NCI-H82 treated with DMSO at 0.1 percent for 48 hours (cell line): Measurements from ENCODE around the gene FBXO45.
"Not testable (repeated sequence)": the region's sequence is repeated elsewhere in the genome, so short reads cannot be mapped to it uniquely, and the experiment has no call there.

Source experiments
- DNase-seq: peaks from one replicate; lab custom pipeline; 2025; ENCODE audit not compliant: unreplicated experiment; lab: John Stamatoyannopoulos, UW

FBXO45 gene

GRCh38 chr3:196615234-196615633 lies 46.8 kb downstream of the FBXO45 start:
- not testable (repeated sequence) for DNase-seq

GRCh38 chr3:196617256-196617655 lies 48.8 kb downstream of the FBXO45 start:
- DNase-seq = peak; percentile 81

GRCh38 chr3:196619223-196619622 lies 50.8 kb downstream of the FBXO45 start:
- DNase-seq = peak; percentile 32

- DNase-seq = not testable (repeated sequence)
These were observed 51.2 kb downstream of the FBXO45 start for GRCh38 chr3:196619627-196620026.

GRCh38 chr3:196620161-196620604 lies 51.7 kb downstream of the FBXO45 start:
- peak; percentile 58 for DNase-seq

GRCh38 chr3:196620684-196621083 lies 52.2 kb downstream of the FBXO45 start:
- no peak for DNase-seq

GRCh38 chr3:196621611-196622010 lies 53.2 kb downstream of the FBXO45 start:
- DNase-seq = no peak

- no peak for DNase-seq
These were observed 55.8 kb downstream of the FBXO45 start for GRCh38 chr3:196624067-196624790.

- DNase-seq = no peak
These were observed 56.4 kb downstream of the FBXO45 start for GRCh38 chr3:196624907-196625306.

- DNase-seq = no peak
These were observed 56.9 kb downstream of the FBXO45 start for GRCh38 chr3:196625331-196625730.

- DNase-seq = no peak
These were observed 59.4 kb downstream of the FBXO45 start for GRCh38 chr3:196627918-196628231.

GRCh38 chr3:196629228-196629627 lies 60.8 kb downstream of the FBXO45 start:
- no peak for DNase-seq

- no peak for DNase-seq
These were observed 63.2 kb downstream of the FBXO45 start for GRCh38 chr3:196631682-196632045.

- DNase-seq = peak; percentile 79
These were observed 63.7 kb downstream of the FBXO45 start for GRCh38 chr3:196632046-196632751.

- no peak for DNase-seq
These were observed 65.2 kb downstream of the FBXO45 start for GRCh38 chr3:196633555-196634151.

GRCh38 chr3:196634224-196634623 lies 65.8 kb downstream of the FBXO45 start:
- no peak for DNase-seq

- DNase-seq = no peak
These were observed 66.4 kb downstream of the FBXO45 start for GRCh38 chr3:196634829-196635228.

GRCh38 chr3:196636369-196637349 lies 68.2 kb downstream of the FBXO45 start:
- no peak for DNase-seq

GRCh38 chr3:196637941-196638340 lies 69.5 kb downstream of the FBXO45 start:
- DNase-seq = not testable (repeated sequence)
